ENCODE data around the gene WDR55.

GRCh38 chr5:140631036-140631417, 33.7 kb upstream of the WDR55 start:
- TF ChIP-seq RFX5 (IDR thresholded peaks at IDR 0.05; ENCODE audit: low read depth, low read length) (no peak), EZH2 (IDR thresholded peaks at IDR 0.05; ENCODE audit: borderline replicate concordance, control insufficient read depth, low read depth, low read length) (no peak), CTCF (IDR thresholded peaks at IDR 0.05 in 2 of 3, conservative IDR thresholded peaks at IDR 0.05 in 1 of 3; ENCODE audit: control insufficient read depth in 2 of 3, extremely low read depth in 1 of 3, insufficient read depth in 1 of 3, low read depth in 3 of 3, low read length in 3 of 3) (no peak), GABPA (IDR thresholded peaks at IDR 0.05; ENCODE audit: low read depth) (no peak), EP300 (IDR thresholded peaks at IDR 0.05; ENCODE audit: borderline replicate concordance in 1 of 2, control insufficient read depth in 1 of 2, low read depth in 2 of 2, low read length in 2 of 2) (no peak), SIN3A (IDR thresholded peaks at IDR 0.05; ENCODE audit: low read depth, low read length) (no peak), REST (IDR thresholded peaks at IDR 0.05; ENCODE audit: low read depth, low read length) (no peak), ZBED1 (IDR thresholded peaks at IDR 0.05; ENCODE audit: borderline replicate concordance) (no peak), POLR2AphosphoS5 (IDR thresholded peaks at IDR 0.05; ENCODE audit: low read length) (no peak), POLR2A (IDR thresholded peaks at IDR 0.05; ENCODE audit: low read depth, low read length) (no peak), JUNB (IDR thresholded peaks at IDR 0.05) (no peak), SP1 (IDR thresholded peaks at IDR 0.05; ENCODE audit: low read depth, low read length) (no peak), RELA (IDR thresholded peaks at IDR 0.05; ENCODE audit: borderline replicate concordance, partially characterized antibody) (no peak)
- TF ChIP-seq, protein P1, sequence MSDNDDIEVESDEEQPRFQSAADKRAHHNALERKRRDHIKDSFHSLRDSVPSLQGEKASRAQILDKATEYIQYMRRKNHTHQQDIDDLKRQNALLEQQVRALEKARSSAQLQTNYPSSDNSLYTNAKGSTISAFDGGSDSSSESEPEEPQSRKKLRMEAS (IDR thresholded peaks at IDR 0.05; ENCODE audit: low read depth, low read length), result no peak

All from GM12878 (cell line).